Immature natural killer cell (primary cell): ENCODE data around the gene USP48. TPM values are rescaled to one million over a fixed set of nuclear protein-coding genes. Genes with fewer than 3 reads are reported as not detected.

Experiments used
- DNase-seq, 3 donors: peaks; one replicate each; pipeline ENCODE4 v3.0.0; 2022; ENCODE audit warnings: mixed read lengths in 1 of 3
- H3K27ac Mint-ChIP-seq, 6 donors: one replicate each; pipeline ENCODE4 v1.8.0; 2020; ENCODE audit warnings: mixed read lengths in 6 of 6, mild to moderate bottlenecking in 5 of 6, inconsistent platforms in 4 of 6, moderate library complexity in 3 of 6
- H3K27me3 Mint-ChIP-seq, 3 donors: one replicate each; pipeline ENCODE4 v1.8.0; 2020 to 2021; ENCODE audit warnings: low read depth in 3 of 3, mild to moderate bottlenecking in 3 of 3, mixed read lengths in 3 of 3, moderate library complexity in 3 of 3, inconsistent platforms in 1 of 3
- H3K36me3 Mint-ChIP-seq, 3 donors: one replicate each; pipeline ENCODE4 v1.8.0; 2020; ENCODE audit warnings: mixed read lengths in 3 of 3, inconsistent platforms in 2 of 3, mild to moderate bottlenecking in 2 of 3
- H3K4me1 Mint-ChIP-seq, 2 donors: one replicate each; pipeline ENCODE4 v1.8.0; 2020; ENCODE audit warnings: inconsistent platforms in 2 of 2, mild to moderate bottlenecking in 2 of 2, mixed read lengths in 2 of 2, moderate library complexity in 1 of 2
- H3K4me3 Mint-ChIP-seq, 5 donors: one replicate each; pipeline ENCODE4 v1.8.0; 2020; ENCODE audit warnings: mild to moderate bottlenecking in 5 of 5, mixed read lengths in 5 of 5, inconsistent platforms in 3 of 5, moderate library complexity in 3 of 5
- H3K9me3 Mint-ChIP-seq, 6 donors: one replicate each; pipeline ENCODE4 v1.8.0; 2020; ENCODE audit warnings: mild to moderate bottlenecking in 6 of 6, mixed read lengths in 6 of 6, inconsistent platforms in 4 of 6, moderate library complexity in 3 of 6
- polyA plus RNA-seq, 3 donors: library from polyadenylated mRNA; unstranded; fragments of 300-500 nt; fragmentation: Illumina TruSeq; gene quantifications; one replicate each; pipeline ENCODE4 v1.2.3, GENCODE V29; 2021

The USP48 gene
- polyA plus RNA-seq, 3 donors from 2014 or later = 24.9 to 31.8 (median 26.3) TPM

DNA sequence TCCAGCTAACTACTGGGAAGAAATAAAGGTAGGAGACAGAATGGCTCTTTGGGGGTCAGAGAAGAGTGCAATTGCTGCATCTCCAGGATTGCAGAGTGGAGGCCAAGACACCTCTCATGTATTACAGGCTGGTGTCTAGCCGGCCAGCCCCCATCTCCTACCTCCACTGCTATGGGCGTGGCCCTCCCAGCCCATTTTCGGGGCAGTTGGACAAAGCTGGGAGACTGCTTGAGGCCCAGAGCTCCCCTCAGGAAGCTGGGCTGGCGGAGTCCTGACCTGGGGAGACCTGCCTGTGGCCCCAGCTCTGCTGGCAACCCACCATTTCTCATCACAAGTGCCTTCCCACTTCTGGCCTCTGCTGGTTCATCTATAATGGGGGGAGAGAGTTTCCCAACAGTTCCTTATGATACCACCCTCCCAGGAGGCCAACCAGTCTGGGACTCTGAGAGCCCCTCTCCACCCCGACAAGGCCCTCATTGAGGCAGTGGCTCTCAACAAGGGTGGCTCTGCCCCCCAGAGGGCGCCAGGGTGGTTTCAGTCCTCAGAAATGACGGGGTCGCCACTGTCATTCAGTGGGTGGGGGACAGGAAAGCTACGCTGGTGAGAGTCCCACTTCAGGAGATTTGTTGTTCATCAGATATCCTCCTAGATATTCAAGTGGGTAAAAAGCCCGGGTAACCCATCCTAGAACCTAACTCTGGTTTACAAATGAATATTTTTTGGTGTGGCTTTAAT is 125.3 kb downstream of the USP48 start:
- Mint-ChIP-seq H3K27me3 (peaks cover 5 to 20% (median 7%) of the 10 kb centered on the region in 3 donors), H3K4me3 (no peak overlapping the region), H3K4me1 (peaks cover 4 to 6% of the 10 kb centered on the region in 2 donors), H3K9me3 (no peaks in the 10 kb centered on the region), H3K27ac (no peak overlapping the region), H3K36me3 (no peaks in the 10 kb centered on the region)
- DNase-seq = no peak

GRCh38 chr1:21655748-21656147 is 127.2 kb downstream of the USP48 start:
- no peak for DNase-seq
- Mint-ChIP-seq H3K27me3 (peaks cover 5 to 22% (median 9%) of the 10 kb centered on the region in 3 donors), H3K4me3 (no peak overlapping the region), H3K9me3 (no peaks in the 10 kb centered on the region), H3K36me3 (no peaks in the 10 kb centered on the region), H3K27ac (no peak overlapping the region), H3K4me1 (peaks cover 15 to 17% of the 10 kb centered on the region in 2 donors)

DNA sequence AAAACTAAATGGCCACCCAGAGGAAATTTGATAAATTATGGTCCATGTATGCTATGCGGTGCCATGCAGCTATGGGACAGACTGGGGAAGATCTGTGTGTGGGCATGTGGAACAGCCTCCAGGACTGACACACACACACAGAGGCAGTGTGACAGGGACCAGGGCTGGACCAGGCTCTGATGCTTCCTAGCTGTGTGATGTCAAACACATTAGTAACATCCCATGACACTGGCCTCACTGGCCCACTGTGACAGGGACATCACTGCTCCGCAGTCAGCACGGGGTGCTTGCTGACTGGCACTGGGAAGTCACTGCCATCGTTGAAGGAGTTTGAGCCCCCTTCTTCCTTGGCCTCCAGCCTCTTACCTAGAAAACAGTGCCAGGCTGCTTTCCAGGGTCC is 127.7 kb downstream of the USP48 start:
- Mint-ChIP-seq H3K36me3 (no peaks in the 10 kb centered on the region), H3K4me1 (peaks cover 17% of the 10 kb centered on the region in 2 donors), H3K27ac (no peak overlapping the region), H3K27me3 (peaks cover 5 to 17% (median 9%) of the 10 kb centered on the region in 3 donors), H3K4me3 (no peak overlapping the region), H3K9me3 (no peaks in the 10 kb centered on the region)
- no peak for DNase-seq

DNA sequence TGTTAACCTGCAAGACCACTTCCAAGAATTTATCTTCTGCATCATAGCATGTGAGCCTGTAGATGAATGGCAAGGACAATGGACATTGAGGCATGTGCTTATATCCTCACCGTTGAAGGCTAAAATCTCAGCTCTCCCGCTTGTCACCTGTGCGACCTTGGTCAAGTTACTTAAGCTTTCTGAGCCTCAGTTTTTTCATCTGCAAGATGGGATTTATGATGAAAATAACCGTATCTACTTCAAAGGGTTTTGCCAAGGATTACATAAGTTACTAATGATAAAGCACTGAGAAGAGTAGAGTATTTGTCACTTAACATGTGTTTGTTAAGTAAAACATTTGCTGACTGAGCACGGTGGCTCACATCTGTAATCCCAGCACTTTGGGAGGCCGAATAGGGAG is 128.7 kb downstream of the USP48 start:
- Mint-ChIP-seq H3K4me1 (peaks cover 11 to 15% of the 10 kb centered on the region in 2 donors), H3K9me3 (no peaks in the 10 kb centered on the region), H3K4me3 (no peak overlapping the region), H3K27me3 (peaks cover 2 to 14% (median 11%) of the 10 kb centered on the region in 3 donors), H3K36me3 (no peaks in the 10 kb centered on the region), H3K27ac (no peak overlapping the region)
- DNase-seq = no peak

DNA sequence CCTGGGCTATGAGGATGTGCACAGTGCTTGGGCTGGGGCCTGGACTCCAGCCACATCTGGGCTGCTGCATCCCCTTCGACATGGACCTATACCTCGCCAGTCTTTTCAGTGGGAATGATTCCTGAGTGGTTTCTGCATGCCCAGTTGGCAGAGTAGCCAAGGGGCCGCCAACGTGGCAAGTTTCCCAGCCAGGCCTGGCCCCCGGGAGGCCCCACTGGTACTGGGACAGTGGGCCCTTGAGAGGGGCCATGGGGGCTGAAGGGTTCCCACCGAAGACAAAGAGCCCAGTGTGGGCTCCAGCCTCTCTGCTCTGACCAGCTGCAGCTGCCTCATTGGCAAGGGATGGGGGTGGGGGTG is 129.2 kb downstream of the USP48 start:
- Mint-ChIP-seq H3K9me3 (peaks cover 0 to 2% (median 0%) of the 10 kb centered on the region in 6 donors), H3K27me3 (peaks cover 2 to 11% (median 11%) of the 10 kb centered on the region in 3 donors), H3K27ac (no peak overlapping the region), H3K36me3 (no peaks in the 10 kb centered on the region), H3K4me1 (peaks cover 11 to 15% of the 10 kb centered on the region in 2 donors), H3K4me3 (no peak overlapping the region)
- DNase-seq = no peak

DNA sequence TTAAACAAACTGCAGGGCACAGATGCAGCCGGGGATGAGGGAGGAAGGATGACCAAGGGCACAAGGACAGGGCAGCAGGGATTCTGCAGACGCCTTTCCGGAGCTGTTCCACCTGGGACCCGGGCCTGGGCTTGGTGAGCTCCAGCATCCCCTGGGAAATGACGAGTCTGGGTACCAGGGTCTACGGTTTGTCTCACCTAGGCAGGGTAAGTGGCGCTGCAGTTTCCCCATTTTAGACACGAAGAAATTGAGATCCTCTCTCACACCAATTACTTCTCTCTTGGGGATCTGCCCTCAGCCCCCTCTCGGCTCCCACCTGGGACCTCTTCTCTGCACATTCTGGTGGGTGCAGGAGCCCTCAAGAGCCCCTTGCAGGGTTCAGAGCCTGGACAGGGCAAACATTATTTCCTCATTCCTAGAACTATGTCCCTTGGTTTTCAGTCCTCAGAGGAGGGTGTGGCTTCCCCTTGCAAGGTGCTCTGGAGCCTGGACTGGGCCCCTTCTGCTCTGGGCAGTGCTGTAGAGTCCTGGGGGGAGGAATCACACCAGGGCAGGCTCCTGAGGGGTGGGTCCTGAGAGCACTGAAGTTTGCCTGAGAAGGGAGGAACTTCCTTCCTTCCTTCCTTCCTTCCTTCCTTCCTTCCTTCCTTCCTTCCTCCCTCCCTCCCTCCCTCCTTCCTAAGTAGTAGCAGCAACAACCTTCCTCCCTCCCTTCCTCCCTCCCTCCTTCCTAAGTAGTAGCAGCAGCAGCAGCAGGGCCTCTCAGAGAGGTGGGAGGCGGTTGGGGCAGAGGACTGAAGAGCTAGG is 129.8 kb downstream of the USP48 start:
- Mint-ChIP-seq H3K9me3 (peaks cover 0 to 2% (median 0%) of the 10 kb centered on the region in 6 donors), H3K27ac (no peak overlapping the region), H3K27me3 (peaks cover 2 to 12% (median 11%) of the 10 kb centered on the region in 3 donors), H3K36me3 (no peaks in the 10 kb centered on the region), H3K4me3 (peak overlapping the region; percentile 61 to 76 (median 67)), H3K4me1 (peaks cover 11 to 15% of the 10 kb centered on the region in 2 donors)
- no peak for DNase-seq

DNA sequence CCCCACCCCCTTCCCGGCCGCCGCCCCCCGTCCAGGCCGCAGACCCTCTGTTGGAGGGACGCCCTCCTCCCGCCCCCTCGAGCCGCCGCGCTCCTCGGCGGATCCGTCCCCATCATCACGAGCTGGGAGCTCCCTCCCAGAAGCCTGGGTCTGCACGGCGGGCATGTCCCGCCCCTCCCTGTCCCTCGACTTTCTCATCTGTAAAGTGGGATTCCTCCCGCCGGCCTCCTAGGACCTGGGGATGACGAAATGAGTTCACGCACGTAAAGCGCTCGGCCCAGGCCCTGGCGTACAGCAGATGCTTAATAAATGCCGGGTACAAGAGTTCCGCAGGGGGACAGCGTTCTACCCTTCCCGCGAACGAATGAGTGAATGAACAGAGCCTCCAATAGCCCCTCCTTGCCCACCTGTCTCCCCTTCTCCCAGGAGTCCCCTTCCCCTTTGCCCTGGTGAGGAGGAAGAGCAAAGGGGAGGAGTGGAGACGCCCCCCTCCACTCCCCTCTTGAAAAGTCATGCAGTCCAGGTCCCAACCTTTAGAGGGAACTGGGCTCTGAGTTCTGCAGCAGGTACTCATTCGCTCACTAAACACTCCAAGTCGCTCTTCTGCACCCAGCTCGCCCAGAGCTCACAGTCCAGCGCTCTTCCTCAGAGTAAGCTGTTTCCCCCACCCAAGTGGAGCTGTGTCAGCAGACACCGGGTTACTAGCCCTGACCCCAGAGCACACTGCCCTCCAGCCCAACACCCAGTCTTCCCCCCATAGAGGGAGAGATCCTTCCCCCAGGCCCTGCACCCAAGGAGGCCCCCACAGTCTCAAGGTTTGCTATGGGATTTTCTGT is 130.6 kb downstream of the USP48 start:
- H3K27me3 Mint-ChIP-seq = peaks cover 5 to 17% (median 13%) of the 10 kb centered on the region in 3 donors
- H3K4me3 Mint-ChIP-seq = peak overlapping the region; percentile 67 to 76 (median 67)
- no peaks in the 10 kb centered on the region for H3K36me3 Mint-ChIP-seq
- H3K27ac Mint-ChIP-seq = no peak overlapping the region
- peaks cover 0 to 2% (median 0%) of the 10 kb centered on the region in 6 donors for H3K9me3 Mint-ChIP-seq
- DNase-seq = no peak
- peaks cover 11 to 15% of the 10 kb centered on the region in 2 donors for H3K4me1 Mint-ChIP-seq

- Mint-ChIP-seq H3K27ac (peak overlapping the region in 1 of 6 donors; percentile 62), H3K9me3 (peaks cover 0 to 2% (median 0%) of the 10 kb centered on the region in 6 donors), H3K27me3 (peaks cover 8 to 23% (median 11%) of the 10 kb centered on the region in 3 donors), H3K4me1 (peaks cover 11 to 15% of the 10 kb centered on the region in 2 donors), H3K36me3 (no peaks in the 10 kb centered on the region), H3K4me3 (peak overlapping the region; percentile 82 to 96 (median 90))
- peak; percentile 14 to 27 (median 18) for DNase-seq
Observed at GRCh38 chr1:21651214-21652042, 131.5 kb downstream of the USP48 start.

DNA sequence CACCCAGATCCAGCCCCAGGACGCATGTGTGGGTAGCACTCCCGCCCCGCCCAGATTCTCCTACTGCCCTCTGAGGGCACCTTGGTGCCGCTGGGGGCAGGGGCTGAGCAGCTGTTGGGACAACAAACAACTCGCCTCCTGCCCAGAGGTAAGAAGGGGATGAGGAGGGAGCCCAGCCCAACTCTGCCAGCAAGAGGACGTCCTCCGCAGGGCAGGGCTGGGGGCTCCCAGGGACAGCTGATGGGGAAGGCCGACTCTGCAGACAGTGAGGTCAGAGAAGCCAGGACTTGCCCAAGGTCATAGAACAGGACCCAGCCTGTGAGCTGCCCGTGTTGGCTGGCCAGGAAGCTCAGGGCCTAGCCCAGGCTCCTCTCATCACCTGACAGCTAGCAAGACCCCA is 132.5 kb downstream of the USP48 start:
- H3K27me3 Mint-ChIP-seq = peaks cover 8 to 24% (median 11%) of the 10 kb centered on the region in 3 donors
- peaks cover 0 to 2% (median 0%) of the 10 kb centered on the region in 6 donors for H3K9me3 Mint-ChIP-seq
- H3K4me1 Mint-ChIP-seq = peaks cover 11 to 15% of the 10 kb centered on the region in 2 donors
- DNase-seq = no peak
- peak overlapping the region in 3 of 5 donors; percentile 27 to 96 (median 63) for H3K4me3 Mint-ChIP-seq
- H3K27ac Mint-ChIP-seq = no peak overlapping the region
- H3K36me3 Mint-ChIP-seq = no peaks in the 10 kb centered on the region

GRCh38 chr1:21649315-21649714 is 133.6 kb downstream of the USP48 start:
- Mint-ChIP-seq H3K9me3 (peaks cover 0 to 2% (median 0%) of the 10 kb centered on the region in 6 donors), H3K4me1 (peaks cover 11 to 15% of the 10 kb centered on the region in 2 donors), H3K27me3 (peaks cover 8 to 24% (median 9%) of the 10 kb centered on the region in 3 donors), H3K36me3 (no peaks in the 10 kb centered on the region), H3K4me3 (peak overlapping the region in 1 of 5 donors; percentile 32), H3K27ac (no peak overlapping the region)
- DNase-seq = no peak

DNA sequence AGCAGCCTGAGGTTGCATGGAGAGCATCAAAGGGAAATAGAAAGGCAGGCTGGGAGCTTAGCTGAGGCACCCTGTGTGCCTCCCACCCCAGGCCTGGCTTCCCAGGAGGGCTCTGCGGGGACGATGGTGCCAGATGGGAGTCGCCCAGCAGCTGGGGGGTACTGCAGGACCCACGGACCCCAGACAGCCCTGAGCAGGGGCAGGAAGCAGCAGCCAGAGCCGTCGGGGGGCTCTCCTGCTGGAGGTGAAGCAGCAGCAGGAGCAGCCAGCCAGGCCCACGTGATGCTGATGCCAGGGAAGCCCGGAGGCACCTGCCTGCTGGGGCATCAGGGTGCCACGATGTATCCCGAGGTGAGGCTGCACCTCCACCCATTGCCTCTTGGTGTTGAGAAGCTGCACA is 134.2 kb downstream of the USP48 start:
- Mint-ChIP-seq H3K9me3 (peaks cover 0 to 2% (median 0%) of the 10 kb centered on the region in 6 donors), H3K4me3 (peak overlapping the region in 1 of 5 donors; percentile 23), H3K36me3 (no peaks in the 10 kb centered on the region), H3K27ac (no peak overlapping the region), H3K27me3 (peaks cover 8 to 20% (median 9%) of the 10 kb centered on the region in 3 donors), H3K4me1 (peaks cover 11 to 15% of the 10 kb centered on the region in 2 donors)
- no peak for DNase-seq

DNA sequence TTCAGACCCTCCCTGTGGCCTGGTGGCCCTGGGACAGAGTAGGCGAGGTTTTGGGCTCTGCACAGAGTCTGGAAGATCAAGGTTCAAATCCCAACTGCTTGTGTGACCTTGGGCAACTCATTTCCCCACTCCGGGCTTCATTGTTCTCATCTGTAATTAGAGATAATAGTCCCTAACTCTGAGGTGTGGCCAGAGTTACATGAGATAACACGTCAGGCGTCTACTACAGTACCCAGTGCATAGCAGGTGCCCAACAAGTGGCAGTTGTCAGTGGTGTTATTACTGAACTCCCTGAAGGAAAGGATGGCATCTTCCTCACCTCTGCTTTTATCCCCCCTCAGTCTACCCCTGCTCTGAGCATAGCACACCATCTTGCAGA is 134.6 kb downstream of the USP48 start:
- Mint-ChIP-seq H3K27ac (no peak overlapping the region), H3K36me3 (no peaks in the 10 kb centered on the region), H3K4me1 (peaks cover 11 to 15% of the 10 kb centered on the region in 2 donors), H3K9me3 (peaks cover 0 to 2% (median 0%) of the 10 kb centered on the region in 6 donors), H3K27me3 (peaks cover 8 to 20% (median 9%) of the 10 kb centered on the region in 3 donors), H3K4me3 (no peak overlapping the region)
- DNase-seq = no peak
